Upper lobe of right lung (tissue), 1 donor: ENCODE data around the gene NID2. TPM values are rescaled to one million over a fixed set of nuclear protein-coding genes. Genes with fewer than 3 reads are reported as not detected.
A peak's percentile ranks its signal among the peaks of the same experiment; 100 is the strongest.

Experiments
- ATAC-seq: fragments of 200-7000 bp; cut with Tn5 transposase; one replicate; pipeline ENCODE4 v1.9.1; 2020; ENCODE audit warnings: mild to moderate bottlenecking, moderate library complexity
- DNase-seq: peaks from one replicate; pipeline ENCODE4 v3.0.0-alpha.2; 2020
- H3K27ac ChIP-seq: fragments of 200-600 bp; one replicate; pipeline ENCODE4 v1.8.0; 2022
- H3K27me3 ChIP-seq: fragments of 200-600 bp; one replicate; pipeline ENCODE4 v1.8.0; 2022; ENCODE audit warnings: mild to moderate bottlenecking
- H3K36me3 ChIP-seq: fragments of 200-600 bp; one replicate; pipeline ENCODE4 v1.8.0; 2022
- H3K4me1 ChIP-seq: fragments of 200-600 bp; one replicate; pipeline ENCODE4 v1.8.0; 2022
- H3K4me3 ChIP-seq: fragments of 200-600 bp; one replicate; pipeline ENCODE4 v1.8.0; 2022; ENCODE audit warnings: mild to moderate bottlenecking
- H3K9me3 ChIP-seq: fragments of 200-600 bp; one replicate; pipeline ENCODE4 v1.8.0; 2022
- intact Hi-C: fragments of 100-400 bp; cut with DNase I; formaldehyde crosslinking; loops from one replicate; pipeline ENCODE4 v1.11.0; 2022
- total RNA-seq: library from RNA; stranded (reverse); fragmentation: NEBNext Ultra II Directional; extraction: Animal tissue kit (Norgen Biotek cat#: 25700); gene quantifications from one replicate; pipeline ENCODE4 v1.2.1, GENCODE V29; 2021
- TF ChIP-seq, protein P1 (sequence below): fragments of 200-600 bp; IDR thresholded peaks from one replicate; pipeline ENCODE4 v1.8.0; 2022; ENCODE audit warnings: antibody characterized with exemption
- donor health status: DM: no; HTN: yes; CAD: no; lungs with severe emphysema.

The NID2 gene
- total RNA-seq, 1 donor from 2014 or later, result 17.9 TPM

DNA sequence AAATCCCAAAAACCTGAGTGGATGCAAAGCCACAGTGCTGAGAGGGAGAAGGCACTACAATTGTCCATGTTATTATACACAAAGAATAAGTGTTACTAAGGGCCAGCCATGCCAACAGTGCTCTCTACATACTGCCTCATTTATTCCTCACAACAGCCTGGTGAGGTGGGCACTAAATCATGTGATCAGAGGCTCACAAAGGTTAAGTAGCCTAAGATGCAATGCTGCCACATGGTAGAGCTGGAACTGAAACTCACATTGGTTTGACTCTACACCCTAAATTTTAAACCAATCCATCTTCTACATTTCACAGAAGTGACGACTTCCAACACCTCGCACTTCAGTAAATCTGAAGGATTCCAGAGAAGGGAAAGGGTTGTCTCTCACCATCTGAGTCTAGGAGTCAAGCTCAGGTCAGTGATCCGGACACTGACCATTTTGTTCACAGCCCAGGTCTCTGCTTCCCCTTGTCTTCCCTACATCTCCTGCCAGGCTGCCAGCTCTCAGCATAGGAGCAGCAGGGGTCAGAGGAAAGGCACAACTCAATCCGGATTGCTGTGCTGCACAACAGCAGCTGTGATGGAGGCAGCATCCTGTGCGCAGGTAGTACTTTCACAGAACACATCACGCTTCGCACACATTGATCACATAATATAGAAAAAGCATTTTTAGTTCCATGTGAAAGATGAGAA is 29.6 kb downstream of the NID2 start:
- DNase-seq, result no peak

DNA sequence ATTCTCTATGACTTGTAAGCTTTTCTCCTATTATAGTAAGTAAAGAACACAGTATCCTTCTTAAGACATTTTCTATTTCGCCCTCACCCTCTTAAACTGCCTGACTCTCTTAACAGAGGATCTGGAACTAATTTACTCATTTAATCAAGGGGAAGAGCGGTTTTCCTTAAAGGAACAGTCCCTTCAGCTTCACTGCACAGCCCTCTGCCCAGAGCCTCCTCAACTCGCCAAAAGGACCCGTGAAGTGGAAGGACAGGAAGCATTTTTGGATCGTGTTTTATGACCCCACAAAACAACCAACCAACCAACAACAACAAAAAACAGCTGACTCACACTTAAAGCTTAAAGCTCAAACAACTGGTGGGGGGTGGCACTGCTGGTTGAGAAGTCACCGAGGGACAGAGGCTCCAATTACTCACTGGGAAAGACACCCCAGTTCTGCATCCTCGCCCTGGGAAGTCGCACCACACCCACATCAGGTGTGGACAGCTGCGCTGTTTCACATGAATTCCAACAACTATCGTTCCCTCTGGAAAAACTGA is 35.7 kb downstream of the NID2 start:
- TF ChIP-seq, protein P1, sequence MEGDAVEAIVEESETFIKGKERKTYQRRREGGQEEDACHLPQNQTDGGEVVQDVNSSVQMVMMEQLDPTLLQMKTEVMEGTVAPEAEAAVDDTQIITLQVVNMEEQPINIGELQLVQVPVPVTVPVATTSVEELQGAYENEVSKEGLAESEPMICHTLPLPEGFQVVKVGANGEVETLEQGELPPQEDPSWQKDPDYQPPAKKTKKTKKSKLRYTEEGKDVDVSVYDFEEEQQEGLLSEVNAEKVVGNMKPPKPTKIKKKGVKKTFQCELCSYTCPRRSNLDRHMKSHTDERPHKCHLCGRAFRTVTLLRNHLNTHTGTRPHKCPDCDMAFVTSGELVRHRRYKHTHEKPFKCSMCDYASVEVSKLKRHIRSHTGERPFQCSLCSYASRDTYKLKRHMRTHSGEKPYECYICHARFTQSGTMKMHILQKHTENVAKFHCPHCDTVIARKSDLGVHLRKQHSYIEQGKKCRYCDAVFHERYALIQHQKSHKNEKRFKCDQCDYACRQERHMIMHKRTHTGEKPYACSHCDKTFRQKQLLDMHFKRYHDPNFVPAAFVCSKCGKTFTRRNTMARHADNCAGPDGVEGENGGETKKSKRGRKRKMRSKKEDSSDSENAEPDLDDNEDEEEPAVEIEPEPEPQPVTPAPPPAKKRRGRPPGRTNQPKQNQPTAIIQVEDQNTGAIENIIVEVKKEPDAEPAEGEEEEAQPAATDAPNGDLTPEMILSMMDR, result no peak
- no peak overlapping the region for H3K27ac ChIP-seq
- DNase-seq (no peak), ATAC-seq (no peak)
- H3K27me3 ChIP-seq, result no peaks in the 10 kb centered on the region
- no peaks in the 10 kb centered on the region for H3K4me1 ChIP-seq
- H3K4me3 ChIP-seq, result no peak overlapping the region
- no peaks in the 10 kb centered on the region for H3K36me3 ChIP-seq
- intact Hi-C loops, result no loop called here
- no peaks in the 10 kb centered on the region for H3K9me3 ChIP-seq

More for the DNA sequence above, 29.6 kb downstream of the NID2 start:
- no peak overlapping the region for H3K27ac ChIP-seq
- TF ChIP-seq, protein P1, result no peak
- H3K4me3 ChIP-seq, result no peak overlapping the region
- ATAC-seq, result no peak
- no peaks in the 10 kb centered on the region for H3K27me3 ChIP-seq
- peaks cover 7% of the 10 kb centered on the region for H3K36me3 ChIP-seq
- intact Hi-C loops, result no loop called here
- H3K9me3 ChIP-seq, result no peaks in the 10 kb centered on the region
- peaks cover 9% of the 10 kb centered on the region for H3K4me1 ChIP-seq

DNA sequence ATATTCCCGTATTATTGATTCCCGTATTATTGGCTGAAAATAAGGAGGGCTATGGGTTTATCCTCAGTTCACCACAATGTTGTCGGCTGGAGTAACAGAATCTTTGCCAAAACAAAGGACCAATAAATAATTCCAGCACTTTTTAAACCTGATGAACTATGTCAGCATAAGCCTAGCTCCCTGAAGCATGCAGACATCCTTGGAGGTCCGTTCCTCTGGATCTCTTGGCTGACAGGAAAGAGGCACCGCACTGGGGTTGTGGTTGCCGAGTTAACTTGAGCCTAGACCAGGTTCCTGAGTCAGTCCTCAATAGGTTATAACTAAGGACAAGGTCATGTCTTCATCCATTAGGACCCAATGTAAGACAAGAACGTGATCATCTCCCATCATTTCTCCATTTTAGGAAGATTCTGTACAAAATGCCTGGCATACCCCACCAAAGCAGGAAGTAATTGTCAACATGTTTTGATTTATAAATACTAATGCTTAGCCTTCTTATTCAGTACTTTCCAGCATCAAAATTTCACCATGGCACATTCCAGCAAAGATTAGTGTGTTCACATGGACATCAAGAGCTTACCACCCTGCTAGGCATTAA is 36.6 kb downstream of the NID2 start:
- no peaks in the 10 kb centered on the region for H3K4me1 ChIP-seq
- TF ChIP-seq, protein P1, result no peak
- no peaks in the 10 kb centered on the region for H3K27me3 ChIP-seq
- ATAC-seq (no peak), DNase-seq (no peak)
- intact Hi-C loops, result no loop called here
- H3K27ac ChIP-seq, result no peak overlapping the region
- H3K9me3 ChIP-seq, result no peaks in the 10 kb centered on the region
- no peaks in the 10 kb centered on the region for H3K36me3 ChIP-seq
- no peak overlapping the region for H3K4me3 ChIP-seq

DNA sequence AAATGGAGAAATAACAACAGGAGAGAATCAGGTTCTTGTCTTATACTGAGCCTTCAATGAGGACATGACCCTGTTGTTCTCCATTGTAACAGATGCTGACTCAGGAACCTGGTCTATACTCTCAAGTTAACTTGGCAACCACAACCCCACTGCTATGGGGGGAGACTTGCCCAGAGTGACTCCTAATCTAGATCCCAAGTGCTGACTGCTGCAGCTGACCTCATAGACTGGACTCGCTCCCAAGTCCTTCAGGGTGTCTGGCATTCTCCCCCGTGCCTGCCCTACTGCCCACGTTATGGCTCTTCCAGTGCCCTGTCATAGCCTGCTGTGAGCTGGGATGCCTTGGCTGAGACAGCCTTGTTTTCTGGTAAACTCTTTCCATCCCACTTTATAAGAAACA is 37.1 kb downstream of the NID2 start:
- no peaks in the 10 kb centered on the region for H3K36me3 ChIP-seq
- ATAC-seq, result peak; percentile 34
- intact Hi-C loops, result no loop called here
- no peaks in the 10 kb centered on the region for H3K9me3 ChIP-seq
- H3K27me3 ChIP-seq, result no peaks in the 10 kb centered on the region
- TF ChIP-seq, protein P1, result no peak
- no peak for DNase-seq
- H3K27ac ChIP-seq, result no peak overlapping the region
- H3K4me1 ChIP-seq, result no peaks in the 10 kb centered on the region
- H3K4me3 ChIP-seq, result no peak overlapping the region

DNA sequence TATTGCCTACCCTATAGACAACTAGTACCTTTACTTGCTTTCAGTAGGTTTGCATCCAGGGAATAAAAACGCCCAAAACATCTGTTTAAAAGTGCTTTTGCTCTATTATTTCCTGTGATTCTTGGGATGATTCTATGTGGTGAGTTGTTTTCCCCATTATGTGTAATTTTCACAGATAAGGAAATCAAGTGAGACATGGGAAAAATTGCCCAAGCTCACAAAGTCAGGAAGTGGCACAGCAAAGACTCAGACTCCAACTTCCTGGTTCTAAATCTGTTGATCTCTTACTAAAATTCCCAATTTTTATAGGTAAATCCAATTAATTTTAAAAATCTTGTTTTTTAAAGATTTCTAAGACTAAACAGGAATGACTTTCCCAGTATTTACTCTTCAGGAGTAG is 39.0 kb downstream of the NID2 start:
- H3K27ac ChIP-seq, result no peak overlapping the region
- no peaks in the 10 kb centered on the region for H3K9me3 ChIP-seq
- intact Hi-C loops, result no loop called here
- TF ChIP-seq, protein P1, result no peak
- no peaks in the 10 kb centered on the region for H3K4me1 ChIP-seq
- no peak overlapping the region for H3K4me3 ChIP-seq
- H3K36me3 ChIP-seq, result no peaks in the 10 kb centered on the region
- H3K27me3 ChIP-seq, result no peaks in the 10 kb centered on the region
- ATAC-seq (no peak), DNase-seq (no peak)
